NT2/D1 (cell line): ENCODE results near the gene PHC2.

ENCODE experiments used
- DNase-seq: peaks from one replicate; pipeline ENCODE4 v3.0.0-alpha.2; 2011; ENCODE audit warnings: low read depth, low spot score
- H3K27me3 ChIP-seq: 2 replicates; pipeline ENCODE4 v1.6.0; 2011; ENCODE audit warnings: mild to moderate bottlenecking; ENCODE audit not compliant: insufficient read length, insufficient read depth
- H3K36me3 ChIP-seq: 2 replicates; pipeline ENCODE4 v1.6.1; 2011; ENCODE audit warnings: mild to moderate bottlenecking, low read length, mixed read lengths; ENCODE audit not compliant: insufficient read depth, insufficient read length
- H3K4me1 ChIP-seq: 2 replicates; pipeline ENCODE4 v1.5.1; 2011; ENCODE audit not compliant: insufficient read depth, insufficient read length
- H3K4me3 ChIP-seq: 2 replicates; pipeline ENCODE4 v1.5.1; 2011; ENCODE audit warnings: low read depth; ENCODE audit not compliant: insufficient read length
- H3K9ac ChIP-seq: 2 replicates; pipeline ENCODE4 v1.6.0; 2011; ENCODE audit warnings: low read depth; ENCODE audit not compliant: insufficient read length
- H3K9me3 ChIP-seq: 2 replicates; pipeline ENCODE4 v1.5.1; 2011; ENCODE audit warnings: mild to moderate bottlenecking, low read length; ENCODE audit not compliant: insufficient read depth
- SUZ12 ChIP-seq: IDR thresholded peaks from 2 replicates; pipeline ENCODE4 v1.6.1; 2011; ENCODE audit not compliant: insufficient read length, insufficient read depth; ENCODE audit errors: extremely low read depth
- YY1 ChIP-seq: IDR thresholded peaks from 2 replicates; pipeline ENCODE4 v1.6.1; 2011; ENCODE audit not compliant: insufficient read length, insufficient read depth
- ZNF274 ChIP-seq: IDR thresholded peaks from 2 replicates; pipeline ENCODE4 v1.6.1; 2011; ENCODE audit warnings: mild to moderate bottlenecking, low read depth, low read length

The PHC2 gene

GRCh38 chr1:33346927-33347649 is 83.8 kb downstream of the PHC2 start:
- Histone ChIP-seq H3K27me3 (peaks cover 39% of the 10 kb centered on the region), H3K4me3 (no peak overlapping the region), H3K36me3 (peaks cover 33% of the 10 kb centered on the region), H3K9ac (no peak overlapping the region), H3K4me1 (peaks cover 12% of the 10 kb centered on the region), H3K9me3 (no peaks in the 10 kb centered on the region)
- DNase-seq = no peak
- TF ChIP-seq ZNF274 = no peak
- TF ChIP-seq YY1 = no peak
- TF ChIP-seq SUZ12 = no peak

- Histone ChIP-seq H3K9me3 (no peaks in the 10 kb centered on the region), H3K36me3 (peaks cover 38% of the 10 kb centered on the region), H3K4me3 (no peak overlapping the region), H3K9ac (no peak overlapping the region), H3K4me1 (peaks cover 17% of the 10 kb centered on the region), H3K27me3 (peaks cover 34% of the 10 kb centered on the region)
- DNase-seq = no peak
- no peak for TF ChIP-seq SUZ12
- TF ChIP-seq ZNF274 = no peak
- TF ChIP-seq YY1 = no peak
Measured at GRCh38 chr1:33346533-33346926, 84.4 kb downstream of the PHC2 start.

- Histone ChIP-seq H3K4me1 (peaks cover 26% of the 10 kb centered on the region), H3K27me3 (peaks cover 19% of the 10 kb centered on the region), H3K4me3 (no peak overlapping the region), H3K36me3 (peaks cover 48% of the 10 kb centered on the region), H3K9me3 (no peaks in the 10 kb centered on the region), H3K9ac (no peak overlapping the region)
- DNase-seq = no peak
- TF ChIP-seq SUZ12 (no peak), YY1 (no peak), ZNF274 (no peak)
Measured at GRCh38 chr1:33344896-33345560, 85.9 kb downstream of the PHC2 start.

- peaks cover 52% of the 10 kb centered on the region for H3K36me3 ChIP-seq
Measured at GRCh38 chr1:33343539-33343938, 87.4 kb downstream of the PHC2 start.

GRCh38 chr1:33342041-33342723 is 88.7 kb downstream of the PHC2 start:
- DNase-seq = peak; percentile 91
- no peaks in the 10 kb centered on the region for H3K9me3 ChIP-seq
- H3K4me1 ChIP-seq = peaks cover 30% of the 10 kb centered on the region
- peak overlapping the region; percentile 9 for H3K4me3 ChIP-seq
- peak; percentile 38 for TF ChIP-seq YY1
- no peak for TF ChIP-seq SUZ12
- H3K9ac ChIP-seq = peak overlapping the region; percentile 58
- H3K36me3 ChIP-seq = peaks cover 50% of the 10 kb centered on the region
- no peaks in the 10 kb centered on the region for H3K27me3 ChIP-seq

More at GRCh38 chr1:33343539-33343938, 87.4 kb downstream of the PHC2 start:
- DNase-seq = no peak
- no peak for TF ChIP-seq SUZ12
- no peak for TF ChIP-seq ZNF274
- TF ChIP-seq YY1 = no peak
- no peak overlapping the region for H3K4me3 ChIP-seq
- no peak overlapping the region for H3K9ac ChIP-seq
- no peaks in the 10 kb centered on the region for H3K9me3 ChIP-seq
- peaks cover 12% of the 10 kb centered on the region for H3K27me3 ChIP-seq
- H3K4me1 ChIP-seq = peaks cover 37% of the 10 kb centered on the region

- Histone ChIP-seq H3K4me3 (no peak overlapping the region), H3K27me3 (no peaks in the 10 kb centered on the region), H3K4me1 (peaks cover 28% of the 10 kb centered on the region), H3K9ac (peak overlapping the region; percentile 6), H3K36me3 (peaks cover 47% of the 10 kb centered on the region), H3K9me3 (no peaks in the 10 kb centered on the region)
- TF ChIP-seq ZNF274 = no peak
- TF ChIP-seq YY1 = no peak
- DNase-seq = no peak
Measured at GRCh38 chr1:33341190-33341589, 89.7 kb downstream of the PHC2 start.

GRCh38 chr1:33339413-33339812 is 91.5 kb downstream of the PHC2 start:
- H3K36me3 ChIP-seq = peaks cover 40% of the 10 kb centered on the region
- DNase-seq = no peak
- H3K27me3 ChIP-seq = no peaks in the 10 kb centered on the region
- no peaks in the 10 kb centered on the region for H3K9me3 ChIP-seq
- TF ChIP-seq YY1 = no peak
- TF ChIP-seq ZNF274 = no peak
- TF ChIP-seq SUZ12 = no peak
- no peak overlapping the region for H3K4me3 ChIP-seq
- peaks cover 28% of the 10 kb centered on the region for H3K4me1 ChIP-seq
- H3K9ac ChIP-seq = no peak overlapping the region
